Neuron (in vitro differentiated cells): ENCODE measurements around the gene FGF14.

Experiments used
- H2AFZ ChIP-seq: one replicate; pipeline ENCODE4 v1.6.1; 2013; ENCODE audit warnings: low read depth, mild to moderate bottlenecking, inconsistent platforms, low read length, moderate library complexity
- H3K27me3 ChIP-seq: one replicate; pipeline ENCODE4 v1.6.1; 2013; ENCODE audit warnings: low read length; ENCODE audit not compliant: insufficient read depth
- H3K36me3 ChIP-seq: one replicate; pipeline ENCODE4 v1.6.1; 2013; ENCODE audit warnings: low read length; ENCODE audit not compliant: insufficient read depth
- H3K4me1 ChIP-seq: one replicate; pipeline ENCODE4 v1.6.1; 2013; ENCODE audit warnings: low read length; ENCODE audit not compliant: insufficient read depth
- H3K4me3 ChIP-seq: 2 replicates; pipeline ENCODE4 v1.5.1; 2013; ENCODE audit warnings: mild to moderate bottlenecking, low read length, moderate library complexity
- H3K9me3 ChIP-seq: one replicate; pipeline ENCODE4 v1.6.1; 2013; ENCODE audit warnings: low read length

Gene FGF14

DNA sequence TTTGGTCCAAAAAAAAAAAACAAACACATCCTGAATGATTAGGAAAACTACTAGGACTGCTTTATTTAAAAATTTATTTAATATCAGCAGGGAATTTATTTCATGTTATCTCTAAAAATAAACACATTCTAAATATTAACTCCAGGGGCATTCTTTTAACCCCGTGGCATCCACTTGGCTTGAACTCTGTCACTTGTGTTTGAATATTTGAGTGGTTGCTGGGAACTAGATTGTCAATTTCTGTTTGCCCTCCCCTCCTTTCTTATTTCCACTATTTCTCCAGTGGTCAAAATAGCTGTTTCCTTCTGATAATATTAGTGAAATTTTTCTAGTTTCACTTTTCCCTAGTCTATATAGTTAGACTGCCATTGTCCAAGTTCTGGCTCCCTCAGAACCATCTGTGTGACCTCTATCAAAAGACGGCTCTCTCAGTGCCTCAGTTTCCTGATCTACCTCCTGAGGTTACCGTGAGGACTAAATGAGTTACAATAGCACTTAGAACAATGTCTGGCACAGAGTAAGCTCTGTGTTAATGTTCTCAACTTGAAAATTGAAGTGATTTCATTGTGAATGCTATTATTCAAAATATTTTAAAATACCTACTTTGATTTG is 107.3 kb downstream of the FGF14 start:
- Histone ChIP-seq H3K27me3 (no peaks in the 10 kb centered on the region), H2AFZ (no peak overlapping the region), H3K9me3 (no peaks in the 10 kb centered on the region), H3K36me3 (no peaks in the 10 kb centered on the region), H3K4me3 (no peak overlapping the region), H3K4me1 (peaks cover 4% of the 10 kb centered on the region)

DNA sequence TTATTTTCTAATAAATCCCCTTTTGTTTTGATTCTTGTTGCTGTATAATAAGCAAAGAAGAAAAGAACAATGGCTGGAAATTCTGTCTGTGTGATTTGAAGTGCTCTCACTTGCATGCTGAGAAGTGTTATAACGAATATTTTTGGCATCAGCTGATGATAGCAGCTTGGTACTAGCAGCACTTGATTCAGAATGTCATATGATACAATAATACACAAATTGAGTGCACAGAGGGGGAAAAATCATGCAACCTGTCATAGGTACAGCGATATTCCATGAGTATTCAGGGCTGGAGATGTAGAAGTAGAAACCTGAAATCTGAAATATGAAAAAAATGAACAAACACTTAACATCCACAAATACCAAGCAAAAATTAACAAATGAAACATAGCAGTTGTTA is 108.1 kb downstream of the FGF14 start:
- Histone ChIP-seq H2AFZ (no peak overlapping the region), H3K4me1 (peaks cover 6% of the 10 kb centered on the region), H3K9me3 (no peaks in the 10 kb centered on the region), H3K4me3 (no peak overlapping the region), H3K27me3 (no peaks in the 10 kb centered on the region), H3K36me3 (no peaks in the 10 kb centered on the region)

DNA sequence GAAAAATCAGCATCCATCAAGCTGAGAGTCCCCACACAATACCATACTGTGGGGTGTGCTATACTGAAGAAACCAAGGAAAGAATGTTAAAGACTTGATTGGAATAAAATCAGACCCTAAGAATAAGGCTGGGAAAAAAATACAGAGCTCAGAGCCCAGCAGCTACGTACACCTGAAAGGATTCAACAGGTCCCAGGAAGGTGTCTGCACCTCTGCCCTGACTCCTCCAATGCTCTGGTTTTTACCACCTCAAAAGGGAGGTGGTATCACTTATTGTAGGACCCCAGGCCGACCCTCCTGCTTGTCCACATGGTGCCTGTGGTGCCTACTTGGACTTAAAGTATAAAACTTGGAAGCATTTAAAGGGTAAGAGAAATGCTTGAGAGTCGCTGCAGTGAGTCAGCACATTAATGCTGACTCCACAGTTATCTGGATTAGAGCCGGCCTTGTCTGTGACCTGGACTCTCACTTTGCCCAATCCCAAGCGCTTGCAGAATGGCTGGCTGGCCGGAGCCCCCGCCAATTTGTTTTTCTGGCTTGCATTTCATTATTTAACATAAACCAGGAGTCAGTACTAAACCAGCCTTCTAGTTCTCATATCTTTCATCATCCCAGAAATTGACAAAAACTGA is 110.1 kb downstream of the FGF14 start:
- no peak overlapping the region for H2AFZ ChIP-seq
- no peak overlapping the region for H3K4me3 ChIP-seq
- no peaks in the 10 kb centered on the region for H3K9me3 ChIP-seq
- peaks cover 6% of the 10 kb centered on the region for H3K4me1 ChIP-seq
- no peaks in the 10 kb centered on the region for H3K36me3 ChIP-seq
- no peaks in the 10 kb centered on the region for H3K27me3 ChIP-seq

DNA sequence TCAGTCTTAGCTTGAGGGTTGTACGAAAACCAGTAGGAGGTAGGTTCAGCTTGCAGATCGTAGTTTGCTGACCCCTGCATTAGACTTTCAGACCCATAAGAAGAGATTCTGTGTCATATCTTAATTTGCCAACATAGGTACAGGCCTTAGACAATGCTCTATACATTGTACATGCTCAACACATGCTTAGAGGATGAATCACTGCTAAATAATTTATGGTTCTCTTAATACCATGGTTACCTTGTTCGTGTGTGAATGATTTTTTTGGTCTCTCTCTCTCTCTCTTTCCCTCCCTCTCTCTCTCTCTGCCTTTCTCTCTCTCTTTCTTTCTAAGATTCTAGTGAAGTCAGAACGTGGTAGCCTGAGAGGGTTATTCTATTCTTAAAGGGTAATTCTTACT is 112.2 kb downstream of the FGF14 start:
- Histone ChIP-seq H3K4me3 (no peak overlapping the region), H3K36me3 (no peaks in the 10 kb centered on the region), H3K9me3 (no peaks in the 10 kb centered on the region), H2AFZ (no peak overlapping the region), H3K4me1 (peaks cover 6% of the 10 kb centered on the region), H3K27me3 (no peaks in the 10 kb centered on the region)

DNA sequence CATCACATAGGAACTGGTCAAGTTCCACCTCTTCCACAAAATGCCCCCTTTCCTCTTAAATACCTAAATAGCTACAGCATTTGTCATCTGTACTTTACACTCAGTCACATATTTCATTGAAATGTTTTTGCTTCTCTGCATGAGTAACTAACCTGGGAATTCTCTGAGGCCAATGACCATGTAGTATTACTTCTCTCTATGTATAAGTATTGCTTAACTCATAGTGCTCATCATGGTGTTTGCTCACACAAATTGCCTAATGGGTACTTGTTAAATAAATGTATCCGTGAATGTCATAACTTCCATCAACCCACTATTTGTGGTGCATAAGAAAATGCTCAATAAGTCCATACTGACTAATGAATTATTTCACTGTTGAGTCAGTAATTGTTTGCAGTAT is 115.5 kb downstream of the FGF14 start:
- Histone ChIP-seq H3K36me3 (no peaks in the 10 kb centered on the region), H3K27me3 (no peaks in the 10 kb centered on the region)

DNA sequence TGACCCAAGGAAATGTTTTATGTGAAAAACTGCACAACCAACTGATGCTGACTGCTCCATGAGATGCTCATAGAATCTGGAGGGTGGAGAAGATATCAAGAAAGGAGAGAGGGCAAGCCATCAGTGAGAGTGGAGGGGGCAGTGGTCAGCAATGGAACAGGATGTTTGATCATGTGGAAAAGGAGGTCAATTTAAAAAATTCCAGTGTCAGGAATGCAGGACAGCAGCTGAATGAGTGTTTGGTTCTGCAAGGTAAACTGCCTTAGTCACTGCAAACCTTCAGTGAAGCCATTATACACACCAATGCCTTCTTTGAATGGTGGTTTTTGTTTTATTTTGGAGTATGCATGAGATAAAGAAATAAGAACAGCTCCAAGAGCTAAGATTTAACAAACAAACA is 121.5 kb downstream of the FGF14 start:
- no peaks in the 10 kb centered on the region for H3K9me3 ChIP-seq
- no peak overlapping the region for H3K4me3 ChIP-seq
- no peak overlapping the region for H2AFZ ChIP-seq
- H3K36me3 ChIP-seq = no peaks in the 10 kb centered on the region
- H3K4me1 ChIP-seq = peaks cover 9% of the 10 kb centered on the region
- no peaks in the 10 kb centered on the region for H3K27me3 ChIP-seq

More for the DNA sequence above, 115.5 kb downstream of the FGF14 start:
- Histone ChIP-seq H3K4me3 (no peak overlapping the region), H3K4me1 (peaks cover 6% of the 10 kb centered on the region), H2AFZ (no peak overlapping the region), H3K9me3 (no peaks in the 10 kb centered on the region)

DNA sequence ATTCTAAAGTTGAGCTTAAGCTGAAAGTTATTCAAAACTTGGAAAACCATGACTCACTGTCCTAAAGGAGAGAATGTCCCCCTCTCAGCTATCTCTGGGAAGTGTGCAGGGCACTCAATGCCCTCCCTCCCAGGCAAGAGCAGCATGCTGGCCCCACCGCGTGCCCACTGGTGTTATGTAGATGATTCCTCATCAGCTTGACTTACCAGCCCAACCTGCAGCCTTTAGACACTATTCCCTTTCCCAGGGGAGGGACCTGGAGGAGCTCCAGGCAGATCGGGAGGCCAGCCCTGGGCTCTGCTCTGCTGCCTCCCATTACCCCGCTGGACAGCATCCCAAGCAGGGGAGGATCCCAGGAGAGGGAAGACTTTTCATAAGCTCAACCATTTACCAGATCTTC is 124.6 kb downstream of the FGF14 start:
- H3K27me3 ChIP-seq = no peaks in the 10 kb centered on the region
- H3K4me3 ChIP-seq = no peak overlapping the region
- H3K36me3 ChIP-seq = no peaks in the 10 kb centered on the region
- H3K9me3 ChIP-seq = no peaks in the 10 kb centered on the region
- no peak overlapping the region for H2AFZ ChIP-seq
- peaks cover 9% of the 10 kb centered on the region for H3K4me1 ChIP-seq

DNA sequence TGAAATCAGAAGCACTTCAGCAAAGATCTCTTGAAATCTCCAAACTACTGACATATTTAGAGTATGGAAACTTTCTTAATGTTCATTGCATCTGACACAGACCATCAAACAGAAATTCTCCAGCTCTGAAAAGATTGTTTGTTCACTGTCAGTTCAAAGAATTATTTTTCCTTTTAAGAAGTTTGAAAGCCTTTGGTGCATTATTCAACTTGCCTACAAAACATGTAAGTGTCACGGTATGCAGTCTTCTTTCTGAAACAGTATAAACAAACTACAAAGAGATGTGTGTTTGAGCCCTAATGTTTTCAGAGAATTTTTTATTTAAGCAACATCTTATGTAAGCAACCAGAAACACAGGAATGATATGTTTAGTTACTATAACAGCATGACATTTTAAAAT is 125.4 kb downstream of the FGF14 start:
- no peak overlapping the region for H3K4me3 ChIP-seq
- no peaks in the 10 kb centered on the region for H3K9me3 ChIP-seq
- peaks cover 9% of the 10 kb centered on the region for H3K4me1 ChIP-seq
- no peaks in the 10 kb centered on the region for H3K36me3 ChIP-seq
- H3K27me3 ChIP-seq = no peaks in the 10 kb centered on the region
- H2AFZ ChIP-seq = no peak overlapping the region

DNA sequence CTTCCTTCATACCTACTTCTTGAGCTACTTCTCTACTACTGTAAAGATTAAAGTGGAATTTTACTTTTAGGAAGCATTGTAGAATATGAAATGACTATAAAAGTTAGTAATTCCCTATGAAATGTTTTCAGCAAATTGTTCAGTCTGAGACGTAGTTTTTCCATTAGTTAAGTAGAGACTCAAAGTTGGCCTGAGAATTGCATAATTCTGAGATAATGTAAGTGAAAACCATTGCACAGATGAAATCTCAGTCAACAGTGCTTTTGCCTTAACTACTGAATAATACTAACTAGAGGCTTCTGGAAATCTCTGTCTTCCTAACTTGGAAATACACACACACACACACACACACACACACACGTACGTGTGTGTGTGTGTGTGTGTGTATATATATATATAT is 125.9 kb downstream of the FGF14 start:
- no peaks in the 10 kb centered on the region for H3K9me3 ChIP-seq
- H3K36me3 ChIP-seq = no peaks in the 10 kb centered on the region
- no peaks in the 10 kb centered on the region for H3K27me3 ChIP-seq
- H3K4me1 ChIP-seq = peaks cover 9% of the 10 kb centered on the region
- no peak overlapping the region for H2AFZ ChIP-seq
- H3K4me3 ChIP-seq = no peak overlapping the region

DNA sequence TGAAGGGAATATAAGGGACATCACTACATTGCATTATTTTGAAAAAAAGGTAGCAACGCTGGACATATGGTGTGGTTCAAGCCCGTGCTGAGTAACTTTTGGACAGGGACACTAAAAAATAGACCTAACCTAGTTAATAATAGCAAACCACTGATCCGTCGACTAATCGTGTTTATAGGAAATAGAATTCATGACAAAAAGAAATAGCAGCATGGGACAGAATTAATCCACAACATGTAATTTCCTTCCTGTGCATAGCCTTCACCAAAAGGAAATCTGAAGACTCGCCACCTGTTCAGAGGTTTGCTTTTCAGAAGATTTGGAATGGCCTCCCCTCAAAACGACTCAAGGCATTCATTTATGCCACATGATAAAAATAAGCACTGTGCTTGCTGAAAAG is 128.7 kb downstream of the FGF14 start:
- Histone ChIP-seq H3K36me3 (no peaks in the 10 kb centered on the region), H2AFZ (no peak overlapping the region), H3K27me3 (no peaks in the 10 kb centered on the region), H3K9me3 (no peaks in the 10 kb centered on the region), H3K4me3 (no peak overlapping the region), H3K4me1 (no peaks in the 10 kb centered on the region)

DNA sequence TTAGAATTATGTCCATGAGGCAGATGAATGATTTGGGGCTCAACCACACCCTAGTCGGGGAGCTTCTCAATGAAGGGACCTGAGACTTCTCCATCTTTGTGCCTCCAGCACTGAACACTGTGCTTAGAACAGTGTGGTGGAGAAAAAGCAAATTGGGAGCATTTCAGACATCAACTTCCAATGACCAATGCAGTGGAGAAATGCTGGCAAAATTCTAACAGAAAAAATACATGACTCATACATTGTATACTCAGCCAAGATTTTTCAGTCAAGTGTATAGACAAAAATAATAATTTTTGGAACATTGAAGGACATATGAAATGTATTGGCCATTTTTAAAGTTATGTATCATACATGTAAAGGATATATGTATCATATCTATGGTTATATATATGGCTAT is 134.7 kb downstream of the FGF14 start:
- no peaks in the 10 kb centered on the region for H3K27me3 ChIP-seq

DNA sequence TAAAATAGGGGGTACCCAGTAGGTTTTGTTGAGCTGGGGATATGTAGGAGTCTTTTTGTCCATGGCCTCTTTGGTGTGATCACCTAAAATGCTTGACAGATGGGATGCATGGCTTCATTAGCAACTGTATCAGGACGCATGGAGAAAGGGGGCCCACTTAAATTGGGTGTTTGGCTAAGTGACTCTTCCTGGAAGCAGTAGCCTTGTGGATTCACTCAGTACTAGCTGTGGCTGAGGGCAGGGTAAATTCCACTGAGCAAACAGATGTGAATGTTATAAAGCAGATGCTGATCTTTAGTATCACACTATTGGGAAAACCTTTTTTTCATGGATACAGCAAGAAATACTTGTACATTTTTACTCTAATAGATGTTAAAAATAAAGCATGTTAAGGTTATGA is 140.0 kb downstream of the FGF14 start:
- Histone ChIP-seq H2AFZ (no peak overlapping the region), H3K4me3 (no peak overlapping the region), H3K27me3 (no peaks in the 10 kb centered on the region), H3K36me3 (no peaks in the 10 kb centered on the region), H3K9me3 (peaks cover 2% of the 10 kb centered on the region), H3K4me1 (no peaks in the 10 kb centered on the region)

More for the DNA sequence above, 134.7 kb downstream of the FGF14 start:
- Histone ChIP-seq H3K4me1 (no peaks in the 10 kb centered on the region), H3K4me3 (no peak overlapping the region), H2AFZ (no peak overlapping the region), H3K9me3 (peaks cover 2% of the 10 kb centered on the region), H3K36me3 (no peaks in the 10 kb centered on the region)

DNA sequence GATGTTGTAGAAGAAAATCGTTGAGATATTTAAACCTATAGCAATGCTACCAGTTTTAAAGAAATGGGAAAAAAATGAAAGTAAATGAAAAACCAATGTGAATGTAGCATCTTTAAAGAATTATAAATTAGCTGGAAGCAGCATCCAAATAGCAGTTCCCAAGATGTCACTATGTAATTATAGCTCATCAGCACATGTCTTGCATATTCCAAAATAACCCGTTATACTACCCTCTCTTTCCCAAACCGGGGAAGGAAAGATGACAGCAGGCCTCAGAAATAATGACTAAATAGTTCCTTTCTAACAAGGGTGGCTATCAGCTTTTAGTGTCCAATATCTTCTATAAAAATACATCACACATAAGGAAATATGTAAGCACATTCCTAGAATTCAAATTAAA is 140.5 kb downstream of the FGF14 start:
- no peaks in the 10 kb centered on the region for H3K27me3 ChIP-seq

DNA sequence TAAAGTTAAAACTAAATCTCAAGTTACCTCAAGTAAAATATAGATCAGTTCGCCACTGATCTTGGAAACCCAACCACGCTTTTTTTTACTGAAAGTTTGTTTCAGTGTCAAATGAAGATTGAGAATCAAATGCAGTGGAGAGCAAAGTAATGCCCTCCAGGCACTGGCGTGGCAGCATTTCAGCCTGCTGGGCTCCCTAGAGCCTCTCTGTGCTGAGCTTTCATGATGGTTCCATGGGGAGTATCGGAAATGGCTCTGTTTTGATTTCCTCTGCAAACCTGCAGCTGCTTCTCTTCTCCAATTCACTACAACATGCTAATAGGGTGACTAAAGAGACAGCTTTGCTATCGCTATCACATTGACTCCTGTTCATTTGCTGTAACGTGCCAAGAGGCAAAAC is 141.6 kb downstream of the FGF14 start:
- Histone ChIP-seq H3K4me1 (no peaks in the 10 kb centered on the region), H3K27me3 (no peaks in the 10 kb centered on the region), H3K36me3 (no peaks in the 10 kb centered on the region), H2AFZ (no peak overlapping the region), H3K4me3 (no peak overlapping the region), H3K9me3 (peaks cover 2% of the 10 kb centered on the region)

More for the DNA sequence above, 140.5 kb downstream of the FGF14 start:
- Histone ChIP-seq H3K4me1 (no peaks in the 10 kb centered on the region), H2AFZ (no peak overlapping the region), H3K36me3 (no peaks in the 10 kb centered on the region), H3K9me3 (peaks cover 2% of the 10 kb centered on the region), H3K4me3 (no peak overlapping the region)
